ENCODE results near the gene MACROD2.

The MACROD2 gene

GRCh38 chr20:15031546-15032351 is 1036.4 kb downstream of the MACROD2 start:
- no peak for DNase-seq (ENCODE audit: low spot score)
- TF ChIP-seq CTCF (IDR thresholded peaks at IDR 0.05; ENCODE audit: extremely low read depth, missing control alignments): no peak

GRCh38 chr20:15032352-15032622 is 1037.0 kb downstream of the MACROD2 start:
- TF ChIP-seq CTCF (IDR thresholded peaks at IDR 0.05; ENCODE audit: extremely low read depth, missing control alignments): no peak
- no peak for DNase-seq (ENCODE audit: low spot score)

- no peak for DNase-seq (ENCODE audit: low spot score)
- no peak for TF ChIP-seq CTCF (IDR thresholded peaks at IDR 0.05; ENCODE audit: extremely low read depth, missing control alignments)
Measured at GRCh38 chr20:15033269-15033668, 1038.0 kb downstream of the MACROD2 start.

- no peak for DNase-seq (ENCODE audit: low spot score)
- no peak for TF ChIP-seq CTCF (IDR thresholded peaks at IDR 0.05; ENCODE audit: extremely low read depth, missing control alignments)
Measured at GRCh38 chr20:15033891-15034290, 1038.6 kb downstream of the MACROD2 start.

GRCh38 chr20:15036948-15037347 is 1041.6 kb downstream of the MACROD2 start:
- no peak for DNase-seq (ENCODE audit: low spot score)
- TF ChIP-seq CTCF (IDR thresholded peaks at IDR 0.05; ENCODE audit: extremely low read depth, missing control alignments): no peak

- DNase-seq (ENCODE audit: low spot score): no peak
- no peak for TF ChIP-seq CTCF (IDR thresholded peaks at IDR 0.05; ENCODE audit: extremely low read depth, missing control alignments)
Measured at GRCh38 chr20:15039088-15039752, 1043.9 kb downstream of the MACROD2 start.

- no peak for DNase-seq (ENCODE audit: low spot score)
- no peak for TF ChIP-seq CTCF (IDR thresholded peaks at IDR 0.05; ENCODE audit: extremely low read depth, missing control alignments)
Measured at GRCh38 chr20:15042723-15043122, 1047.4 kb downstream of the MACROD2 start.
